ENCODE results near the gene CERS6.
"Not testable (repeated sequence)": the region's sequence is repeated elsewhere in the genome, so short reads cannot be mapped to it uniquely, and the experiment has no call there.

The CERS6 gene

GRCh38 chr2:168664715-168665114, 208.6 kb downstream of the CERS6 start:
- not testable (repeated sequence) for H2BK5ac ChIP-seq (ENCODE audit: low read length); DNase-seq (ENCODE audit: low spot score); H2BK120ac ChIP-seq (ENCODE audit: low read depth, low read length)

GRCh38 chr2:168666339-168666738, 210.3 kb downstream of the CERS6 start:
- H3K9me3 ChIP-seq (replicated peaks in 1 of 2; ENCODE audit: control insufficient read depth in 2 of 2, insufficient read depth in 1 of 2, low read depth in 1 of 2, low read length in 2 of 2), result no peaks in the 10 kb centered on the region

More at GRCh38 chr2:168664715-168665114, 208.6 kb downstream of the CERS6 start:
- H4K8ac ChIP-seq (ENCODE audit: low read depth, low read length); H2BK12ac ChIP-seq (ENCODE audit: low read length); H3K9me3 ChIP-seq (replicated peaks in 1 of 2; ENCODE audit: control insufficient read depth in 2 of 2, insufficient read depth in 1 of 2, low read depth in 1 of 2, low read length in 2 of 2); H3K9ac ChIP-seq (ENCODE audit: low read depth, low read length, poor library complexity); H2AFZ ChIP-seq (ENCODE audit: low read length); H2BK15ac ChIP-seq (ENCODE audit: low read length); H3K18ac ChIP-seq (ENCODE audit: low read length); H3K36me3 ChIP-seq (replicated peaks in 1 of 2; ENCODE audit: control insufficient read depth in 2 of 2, insufficient read depth in 2 of 2, low read length in 2 of 2); H3K4me2 ChIP-seq (ENCODE audit: insufficient read depth, low read length, poor library complexity, severe bottlenecking); H3K4ac ChIP-seq (ENCODE audit: low read length); H3K27ac ChIP-seq (replicated peaks; ENCODE audit: low read length); H3K27me3 ChIP-seq (ENCODE audit: control insufficient read depth in 3 of 3, insufficient read depth in 3 of 3, low read depth in 1 of 3, low read length in 3 of 3); H3K23ac ChIP-seq (ENCODE audit: low read depth, low read length, poor library complexity); H4K91ac ChIP-seq (ENCODE audit: low read depth, low read length, poor library complexity); H3K14ac ChIP-seq (ENCODE audit: low read length); H3K4me3 ChIP-seq (ENCODE audit: low read length in 2 of 2); H3K79me1 ChIP-seq (ENCODE audit: low read depth, low read length); H2AK5ac ChIP-seq (ENCODE audit: low read depth, low read length): not testable (repeated sequence)
- no CpG with 5 or more reads among the region's 3 CpGs for WGBS, 2 donors (ENCODE audit: extremely low coverage in 2 of 2, insufficient read length in 2 of 2, insufficient replicate concordance in 1 of 2)
- peaks cover 14 to 22% of the 10 kb centered on the region in 2 donors for H3K4me1 ChIP-seq (ENCODE audit: control insufficient read depth in 2 of 2, insufficient read depth in 1 of 2, low read depth in 1 of 2, low read length in 2 of 2)

GRCh38 chr2:168667156-168667555, 211.1 kb downstream of the CERS6 start:
- no CpG with 5 or more reads among the region's 3 CpGs for WGBS, 2 donors (ENCODE audit: extremely low coverage in 2 of 2, insufficient read length in 2 of 2, insufficient replicate concordance in 1 of 2)
- Histone ChIP-seq H2BK120ac (ENCODE audit: low read depth, low read length) (no peak overlapping the region), H2BK15ac (ENCODE audit: low read length) (no peak overlapping the region), H3K4me1 (ENCODE audit: control insufficient read depth in 2 of 2, insufficient read depth in 1 of 2, low read depth in 1 of 2, low read length in 2 of 2) (peaks cover 7% of the 10 kb centered on the region in 2 donors), H3K27me3 (ENCODE audit: control insufficient read depth in 3 of 3, insufficient read depth in 3 of 3, low read depth in 1 of 3, low read length in 3 of 3) (no peaks in the 10 kb centered on the region), H3K14ac (ENCODE audit: low read length) (no peak overlapping the region), H3K4ac (ENCODE audit: low read length) (no peak overlapping the region), H3K4me2 (ENCODE audit: insufficient read depth, low read length, poor library complexity, severe bottlenecking) (no peak overlapping the region), H3K4me3 (ENCODE audit: low read length in 2 of 2) (no peak overlapping the region), H3K79me1 (ENCODE audit: low read depth, low read length) (no peaks in the 10 kb centered on the region), H4K91ac (ENCODE audit: low read depth, low read length, poor library complexity) (no peak overlapping the region), H4K8ac (ENCODE audit: low read depth, low read length) (no peak overlapping the region), H3K36me3 (replicated peaks in 1 of 2; ENCODE audit: control insufficient read depth in 2 of 2, insufficient read depth in 2 of 2, low read length in 2 of 2) (no peaks in the 10 kb centered on the region), H3K23ac (ENCODE audit: low read depth, low read length, poor library complexity) (no peak overlapping the region), H3K9me3 (replicated peaks in 1 of 2; ENCODE audit: control insufficient read depth in 2 of 2, insufficient read depth in 1 of 2, low read depth in 1 of 2, low read length in 2 of 2) (no peaks in the 10 kb centered on the region), H3K9ac (ENCODE audit: low read depth, low read length, poor library complexity) (no peak overlapping the region), H2BK12ac (ENCODE audit: low read length) (no peak overlapping the region), H2AFZ (ENCODE audit: low read length) (no peak overlapping the region), H3K18ac (ENCODE audit: low read length) (no peak overlapping the region), H2BK5ac (ENCODE audit: low read length) (no peak overlapping the region), H3K27ac (replicated peaks; ENCODE audit: low read length) (no peak overlapping the region), H2AK5ac (ENCODE audit: low read depth, low read length) (no peak overlapping the region)
- no peak for DNase-seq (ENCODE audit: low spot score)

More at GRCh38 chr2:168666339-168666738, 210.3 kb downstream of the CERS6 start:
- Histone ChIP-seq H2BK12ac (ENCODE audit: low read length) (no peak overlapping the region), H3K36me3 (replicated peaks in 1 of 2; ENCODE audit: control insufficient read depth in 2 of 2, insufficient read depth in 2 of 2, low read length in 2 of 2) (no peaks in the 10 kb centered on the region), H3K14ac (ENCODE audit: low read length) (no peak overlapping the region), H3K27ac (replicated peaks; ENCODE audit: low read length) (no peak overlapping the region), H2BK5ac (ENCODE audit: low read length) (no peak overlapping the region), H3K4me1 (ENCODE audit: control insufficient read depth in 2 of 2, insufficient read depth in 1 of 2, low read depth in 1 of 2, low read length in 2 of 2) (peaks cover 10 to 15% of the 10 kb centered on the region in 2 donors), H3K27me3 (ENCODE audit: control insufficient read depth in 3 of 3, insufficient read depth in 3 of 3, low read depth in 1 of 3, low read length in 3 of 3) (no peaks in the 10 kb centered on the region), H2BK15ac (ENCODE audit: low read length) (no peak overlapping the region), H3K23ac (ENCODE audit: low read depth, low read length, poor library complexity) (no peak overlapping the region), H3K9ac (ENCODE audit: low read depth, low read length, poor library complexity) (no peak overlapping the region), H3K18ac (ENCODE audit: low read length) (no peak overlapping the region), H4K8ac (ENCODE audit: low read depth, low read length) (no peak overlapping the region), H2AFZ (ENCODE audit: low read length) (no peak overlapping the region), H2BK120ac (ENCODE audit: low read depth, low read length) (no peak overlapping the region), H3K4ac (ENCODE audit: low read length) (no peak overlapping the region), H4K91ac (ENCODE audit: low read depth, low read length, poor library complexity) (no peak overlapping the region), H3K4me2 (ENCODE audit: insufficient read depth, low read length, poor library complexity, severe bottlenecking) (no peak overlapping the region), H3K79me1 (ENCODE audit: low read depth, low read length) (no peaks in the 10 kb centered on the region), H2AK5ac (ENCODE audit: low read depth, low read length) (no peak overlapping the region), H3K4me3 (ENCODE audit: low read length in 2 of 2) (no peak overlapping the region)
- DNase-seq (ENCODE audit: low spot score), result no peak
- WGBS, 2 donors (ENCODE audit: extremely low coverage in 2 of 2, insufficient read length in 2 of 2, insufficient replicate concordance in 1 of 2), result no CpG with 5 or more reads among the region's 1 CpG

- Histone ChIP-seq H3K23ac (ENCODE audit: low read depth, low read length, poor library complexity) (no peak overlapping the region), H3K14ac (ENCODE audit: low read length) (no peak overlapping the region), H2BK120ac (ENCODE audit: low read depth, low read length) (no peak overlapping the region), H2BK15ac (ENCODE audit: low read length) (no peak overlapping the region), H2BK12ac (ENCODE audit: low read length) (no peak overlapping the region), H3K9ac (ENCODE audit: low read depth, low read length, poor library complexity) (no peak overlapping the region), H3K4me1 (ENCODE audit: control insufficient read depth in 2 of 2, insufficient read depth in 1 of 2, low read depth in 1 of 2, low read length in 2 of 2) (peaks cover 0 to 2% of the 10 kb centered on the region in 2 donors), H3K4me2 (ENCODE audit: insufficient read depth, low read length, poor library complexity, severe bottlenecking) (no peak overlapping the region), H4K8ac (ENCODE audit: low read depth, low read length) (no peak overlapping the region), H3K4me3 (ENCODE audit: low read length in 2 of 2) (no peak overlapping the region), H3K9me3 (replicated peaks in 1 of 2; ENCODE audit: control insufficient read depth in 2 of 2, insufficient read depth in 1 of 2, low read depth in 1 of 2, low read length in 2 of 2) (no peaks in the 10 kb centered on the region), H2AFZ (ENCODE audit: low read length) (no peak overlapping the region), H4K91ac (ENCODE audit: low read depth, low read length, poor library complexity) (no peak overlapping the region), H3K79me1 (ENCODE audit: low read depth, low read length) (no peaks in the 10 kb centered on the region), H3K18ac (ENCODE audit: low read length) (no peak overlapping the region), H3K27me3 (ENCODE audit: control insufficient read depth in 3 of 3, insufficient read depth in 3 of 3, low read depth in 1 of 3, low read length in 3 of 3) (no peaks in the 10 kb centered on the region), H3K36me3 (replicated peaks in 1 of 2; ENCODE audit: control insufficient read depth in 2 of 2, insufficient read depth in 2 of 2, low read length in 2 of 2) (no peaks in the 10 kb centered on the region), H2AK5ac (ENCODE audit: low read depth, low read length) (no peak overlapping the region), H3K4ac (ENCODE audit: low read length) (no peak overlapping the region), H3K27ac (replicated peaks; ENCODE audit: low read length) (no peak overlapping the region), H2BK5ac (ENCODE audit: low read length) (no peak overlapping the region)
- DNase-seq (ENCODE audit: low spot score), result no peak
Observed at GRCh38 chr2:168669151-168669550, 213.1 kb downstream of the CERS6 start.

Data from neuronal stem cell (in vitro differentiated cells).